Measurements from ENCODE around the gene SGCD. TPM values are rescaled to one million over a fixed set of nuclear protein-coding genes. Genes with fewer than 3 reads are reported as not detected.

SGCD gene
- total RNA-seq, 4 donors from 2014 or later = 0.53 to 2.3 (median 1.2) TPM

- 56 to 77% methylated on average over 1 of the region's 1 CpG for WGBS, 2 donors
- intact Hi-C loops (cut with DNase I; ENCODE audit: low total_unique reads) = no loop called here
- H3K4me3 ChIP-seq (ENCODE audit: low read depth, poor library complexity, severe bottlenecking) = no peak overlapping the region
- TF ChIP-seq CTCF (IDR thresholded peaks at IDR 0.05) (no peak), POLR2A (IDR thresholded peaks at IDR 0.05) (no peak)
- DNase-seq (ENCODE audit: low spot score in 2 of 2) = no peak
Measured at GRCh38 chr5:156799171-156799570, 472.2 kb downstream of the SGCD start.

GRCh38 chr5:156800929-156801328 is 474.0 kb downstream of the SGCD start:
- TF ChIP-seq POLR2A (IDR thresholded peaks at IDR 0.05) = no peak
- no peak for TF ChIP-seq CTCF (IDR thresholded peaks at IDR 0.05)
- intact Hi-C loops (cut with DNase I; ENCODE audit: low total_unique reads) = no loop called here
- DNase-seq (ENCODE audit: low spot score in 2 of 2) = no peak
- WGBS, 2 donors = 47 to 66% methylated on average over 3 of the region's 3 CpGs
- no peak overlapping the region for H3K4me3 ChIP-seq (ENCODE audit: low read depth, poor library complexity, severe bottlenecking)

GRCh38 chr5:156802501-156802900 is 475.5 kb downstream of the SGCD start:
- intact Hi-C loops (cut with DNase I; ENCODE audit: low total_unique reads) = no loop called here
- H3K4me3 ChIP-seq (ENCODE audit: low read depth, poor library complexity, severe bottlenecking) = no peak overlapping the region
- no peak for DNase-seq (ENCODE audit: low spot score in 2 of 2)
- TF ChIP-seq CTCF (IDR thresholded peaks at IDR 0.05) (no peak), POLR2A (IDR thresholded peaks at IDR 0.05) (no peak)
- 73 to 79% methylated on average over 5 of the region's 5 CpGs for WGBS, 2 donors

- TF ChIP-seq CTCF (IDR thresholded peaks at IDR 0.05) = no peak
- no peak for TF ChIP-seq POLR2A (IDR thresholded peaks at IDR 0.05)
- H3K4me3 ChIP-seq (ENCODE audit: low read depth, poor library complexity, severe bottlenecking) = no peak overlapping the region
- WGBS, 2 donors = 60 to 68% methylated on average over 2 of the region's 2 CpGs
- DNase-seq (ENCODE audit: low spot score in 2 of 2) = no peak
- intact Hi-C loops (cut with DNase I; ENCODE audit: low total_unique reads) = no loop called here
Measured at GRCh38 chr5:156803404-156803803, 476.4 kb downstream of the SGCD start.

GRCh38 chr5:156812959-156813358 is 486.0 kb downstream of the SGCD start:
- intact Hi-C loops (cut with DNase I; ENCODE audit: low total_unique reads) = no loop called here
- no peak for TF ChIP-seq CTCF (IDR thresholded peaks at IDR 0.05)
- no peak for TF ChIP-seq POLR2A (IDR thresholded peaks at IDR 0.05)
- 89 to 98% methylated on average over 1 of the region's 1 CpG for WGBS, 2 donors
- no peak for DNase-seq (ENCODE audit: low spot score in 2 of 2)
- H3K4me3 ChIP-seq (ENCODE audit: low read depth, poor library complexity, severe bottlenecking) = no peak overlapping the region

- no peak for DNase-seq (ENCODE audit: low spot score in 2 of 2)
- intact Hi-C loops (cut with DNase I; ENCODE audit: low total_unique reads) = no loop called here
- WGBS, 2 donors = 73 to 74% methylated on average over 6 of the region's 6 CpGs
- H3K4me3 ChIP-seq (ENCODE audit: low read depth, poor library complexity, severe bottlenecking) = no peak overlapping the region
- TF ChIP-seq POLR2A (IDR thresholded peaks at IDR 0.05) (no peak), CTCF (IDR thresholded peaks at IDR 0.05) (no peak)
Measured at GRCh38 chr5:156815988-156816599, 489.1 kb downstream of the SGCD start.
